ENCODE data around the gene GATA2.

GATA2 gene

DNA sequence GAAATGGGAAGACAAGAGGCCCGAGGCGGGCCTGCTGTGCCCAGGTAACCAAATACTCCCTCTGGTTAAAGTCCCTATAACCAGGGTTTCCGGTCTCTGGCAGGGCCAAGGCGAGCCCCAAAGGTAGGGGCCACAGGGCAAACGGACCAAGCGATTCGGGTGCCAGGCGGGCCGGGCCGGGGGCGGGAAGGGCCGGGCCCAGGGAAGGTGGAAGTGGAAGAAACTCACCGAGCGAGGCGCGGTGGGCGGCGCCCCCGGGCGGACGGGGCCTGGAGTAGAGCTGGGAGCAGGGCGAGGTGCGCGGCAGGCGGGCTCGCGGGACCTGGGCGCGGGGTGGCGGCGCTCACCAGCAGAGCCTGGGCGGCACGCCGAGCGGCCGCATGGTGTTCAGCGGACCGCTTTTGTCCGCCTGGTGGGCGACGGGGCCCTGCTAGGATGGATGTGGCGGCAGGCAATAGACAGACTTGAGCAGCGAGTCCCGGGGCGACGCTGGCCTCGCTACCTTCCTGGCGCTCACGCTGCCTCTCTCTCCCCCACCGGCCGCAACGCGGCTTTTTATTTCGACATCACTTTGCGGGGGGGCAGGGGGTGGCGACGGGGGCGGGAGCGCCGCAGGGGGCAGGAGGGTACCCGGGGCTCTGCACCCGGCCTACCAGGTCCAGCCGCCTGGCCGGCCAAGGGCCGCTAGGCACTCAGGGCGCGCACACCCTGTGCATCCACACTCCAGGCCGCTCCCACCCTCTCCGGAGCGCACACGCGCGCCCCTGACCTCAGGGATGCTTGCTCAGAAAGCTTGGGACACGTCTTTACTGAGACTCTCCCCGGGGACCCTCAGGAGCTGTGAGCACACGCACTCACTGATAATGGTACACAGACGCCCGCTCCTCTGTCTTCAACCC lies at the start of gene GATA2:
GATA2 (minus strand) TSS at position 531 of the 899 bp plus-strand sequence. CDS start 6,170 bp downstream, outside the sequence.
- peak; percentile 46 for DNase-seq

DNA sequence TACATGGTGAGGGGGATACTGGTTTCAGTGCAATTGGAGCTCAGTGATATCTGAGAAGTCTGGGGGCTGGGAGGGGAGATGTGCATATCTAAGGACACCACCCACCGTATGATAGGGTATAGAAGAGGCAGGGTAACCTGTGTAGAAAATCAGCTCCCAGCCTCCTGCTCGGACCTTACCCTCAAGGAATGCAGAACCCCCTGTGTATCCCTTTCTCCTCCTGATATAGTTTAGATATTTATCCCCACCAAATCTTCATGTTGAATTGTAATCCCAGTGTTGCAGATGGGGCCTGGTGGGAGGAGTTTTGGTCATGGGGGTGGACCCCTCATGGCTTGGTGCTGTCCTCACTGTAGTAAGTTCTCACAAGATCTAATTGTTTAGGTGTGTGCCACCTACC lies 48.2 kb upstream of the GATA2 start:
- DNase-seq, result no peak

- DNase-seq, result no peak
Measured at GRCh38 chr3:128539376-128539775, 46.4 kb upstream of the GATA2 start.

DNA sequence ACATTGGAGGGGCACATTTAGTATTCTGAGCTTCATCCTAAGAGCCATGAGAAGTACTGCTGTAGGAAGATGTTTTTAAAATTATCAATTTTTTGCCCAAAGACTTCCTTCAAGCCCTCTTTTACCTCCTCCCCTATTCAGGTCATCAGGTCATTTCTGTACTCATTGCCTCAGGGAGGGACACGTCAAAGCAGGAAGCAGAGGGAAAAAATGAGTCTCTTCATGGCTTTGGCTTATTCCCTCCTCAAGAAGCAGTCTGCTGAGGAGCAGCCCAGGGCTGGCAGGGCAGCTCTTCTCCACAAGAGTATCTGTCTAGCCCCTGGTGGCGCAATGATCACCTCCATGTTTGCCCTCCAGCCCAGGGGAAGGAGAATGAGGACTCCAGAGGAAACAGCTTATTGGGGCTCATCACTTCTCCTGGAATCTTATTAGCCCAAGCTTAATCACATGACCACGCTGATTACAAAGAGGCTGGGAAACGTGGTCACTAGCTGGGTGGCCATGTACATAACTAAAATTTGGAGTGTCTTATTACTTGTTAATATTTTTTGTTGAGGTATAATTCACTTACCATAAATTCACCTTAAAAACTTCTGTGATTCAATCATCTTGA lies 44.2 kb upstream of the GATA2 start:
- DNase-seq, result no peak

- DNase-seq, result no peak
Measured at GRCh38 chr3:128532012-128532983, 39.3 kb upstream of the GATA2 start.

- DNase-seq, result no peak
Measured at GRCh38 chr3:128524374-128525299, 31.6 kb upstream of the GATA2 start.

DNA sequence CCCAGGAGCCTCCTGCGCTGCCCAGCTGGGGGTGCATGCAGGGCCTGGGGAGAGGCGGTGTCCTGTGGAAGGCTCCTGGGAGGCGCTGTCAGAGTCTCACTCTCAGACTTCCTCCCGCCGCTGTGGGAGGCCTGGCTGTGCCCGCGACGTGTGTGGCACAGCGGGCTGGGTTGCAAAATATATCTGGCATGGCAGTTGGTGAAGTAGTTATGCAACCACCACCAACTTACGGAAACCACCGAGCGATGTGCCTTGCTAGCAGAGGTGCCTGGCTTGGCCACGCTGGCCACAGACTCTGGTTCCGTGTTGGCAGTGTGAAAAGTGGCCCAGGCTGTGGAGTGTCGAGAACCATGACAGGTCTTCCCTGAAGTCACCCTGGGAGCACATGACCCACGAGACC lies 30.6 kb upstream of the GATA2 start:
- no peak for DNase-seq

DNA sequence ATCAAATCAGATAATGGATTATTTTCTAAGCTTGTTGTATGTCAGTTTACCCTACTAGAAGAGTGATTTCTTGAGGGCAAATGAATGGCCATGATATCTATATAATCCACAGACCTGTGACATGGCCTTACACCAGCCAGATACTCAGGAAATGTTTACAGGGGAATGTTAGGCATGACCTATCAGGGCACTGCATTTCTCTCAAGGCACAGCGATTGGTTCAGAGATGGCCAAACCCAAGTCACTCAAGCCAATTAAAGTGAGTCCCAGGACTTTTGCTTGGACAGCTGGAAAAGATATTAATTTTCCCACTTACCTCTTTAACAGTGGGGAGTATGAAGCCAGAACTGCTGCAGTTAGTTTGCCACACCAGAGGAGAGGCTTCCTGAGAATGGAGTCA lies 28.7 kb upstream of the GATA2 start:
- DNase-seq, result no peak

GRCh38 chr3:128518587-128519490 lies 25.8 kb upstream of the GATA2 start:
- DNase-seq, result no peak

DNA sequence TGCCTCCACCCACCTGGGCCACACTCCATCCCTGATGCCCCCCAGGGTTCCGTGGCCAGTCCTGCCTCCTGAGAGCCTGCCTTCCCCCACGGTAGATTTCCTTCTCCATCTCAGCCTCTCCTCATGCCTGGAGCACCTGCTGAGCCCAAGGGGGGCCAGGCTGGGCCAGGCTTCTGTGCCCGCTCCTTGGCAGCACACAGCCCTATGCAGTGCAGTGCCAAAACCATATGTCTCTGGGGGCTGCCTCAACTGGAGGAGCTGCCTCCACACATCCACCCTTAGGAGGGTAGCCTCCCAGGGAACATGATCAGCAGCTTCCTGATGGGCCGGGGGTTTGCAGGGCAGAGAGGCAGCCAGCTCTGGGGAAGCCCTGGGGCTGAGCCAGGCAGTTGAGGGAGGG lies 24.6 kb upstream of the GATA2 start:
- no peak for DNase-seq

- DNase-seq, result no peak
Measured at GRCh38 chr3:128515967-128516366, 23.0 kb upstream of the GATA2 start.

DNA sequence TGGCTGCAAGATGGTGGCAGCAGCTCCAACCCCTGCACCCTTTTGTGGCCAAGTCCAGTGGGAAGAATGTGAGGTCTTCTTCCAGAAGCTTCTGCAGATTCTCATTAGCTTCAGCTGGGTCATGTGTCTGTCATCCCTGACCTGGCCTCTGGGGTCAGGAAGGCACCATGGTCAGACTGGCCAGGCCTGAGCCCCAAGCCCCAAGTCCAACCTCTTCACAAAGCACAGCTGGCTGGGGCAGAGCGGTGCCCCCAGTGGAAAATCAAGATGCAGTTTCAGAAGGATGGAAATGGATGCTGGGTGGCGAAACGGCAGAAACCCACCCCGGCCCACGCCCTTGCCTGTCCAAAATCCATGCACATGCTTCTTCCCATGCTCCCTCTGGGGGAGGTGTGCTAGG lies 15.9 kb upstream of the GATA2 start:
- no peak for DNase-seq

- DNase-seq, result no peak
Measured at GRCh38 chr3:128506754-128507153, 13.8 kb upstream of the GATA2 start.

DNA sequence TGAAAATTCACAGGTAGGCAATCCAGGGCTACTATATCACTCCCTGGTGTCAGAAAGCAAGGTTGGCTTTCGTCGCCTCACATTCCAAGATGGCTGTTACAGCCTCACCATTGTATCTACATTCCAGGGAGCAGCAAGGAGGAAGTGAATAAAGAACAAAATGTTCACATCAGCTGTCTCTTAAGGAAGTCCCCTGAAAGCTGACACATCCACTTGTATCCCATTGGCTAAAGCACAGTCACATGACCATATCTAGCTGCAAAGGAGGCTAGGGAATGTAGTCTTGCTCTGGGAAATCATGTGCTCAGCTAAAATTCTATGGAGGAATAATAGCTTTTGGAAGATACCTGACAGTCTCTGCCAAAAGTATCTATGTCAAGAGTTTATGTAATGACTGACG lies 12.8 kb upstream of the GATA2 start:
- DNase-seq, result no peak

- DNase-seq, result no peak
Measured at GRCh38 chr3:128504963-128505730, 12.1 kb upstream of the GATA2 start.

- DNase-seq, result no peak
Measured at GRCh38 chr3:128504533-128504915, 11.5 kb upstream of the GATA2 start.

DNA sequence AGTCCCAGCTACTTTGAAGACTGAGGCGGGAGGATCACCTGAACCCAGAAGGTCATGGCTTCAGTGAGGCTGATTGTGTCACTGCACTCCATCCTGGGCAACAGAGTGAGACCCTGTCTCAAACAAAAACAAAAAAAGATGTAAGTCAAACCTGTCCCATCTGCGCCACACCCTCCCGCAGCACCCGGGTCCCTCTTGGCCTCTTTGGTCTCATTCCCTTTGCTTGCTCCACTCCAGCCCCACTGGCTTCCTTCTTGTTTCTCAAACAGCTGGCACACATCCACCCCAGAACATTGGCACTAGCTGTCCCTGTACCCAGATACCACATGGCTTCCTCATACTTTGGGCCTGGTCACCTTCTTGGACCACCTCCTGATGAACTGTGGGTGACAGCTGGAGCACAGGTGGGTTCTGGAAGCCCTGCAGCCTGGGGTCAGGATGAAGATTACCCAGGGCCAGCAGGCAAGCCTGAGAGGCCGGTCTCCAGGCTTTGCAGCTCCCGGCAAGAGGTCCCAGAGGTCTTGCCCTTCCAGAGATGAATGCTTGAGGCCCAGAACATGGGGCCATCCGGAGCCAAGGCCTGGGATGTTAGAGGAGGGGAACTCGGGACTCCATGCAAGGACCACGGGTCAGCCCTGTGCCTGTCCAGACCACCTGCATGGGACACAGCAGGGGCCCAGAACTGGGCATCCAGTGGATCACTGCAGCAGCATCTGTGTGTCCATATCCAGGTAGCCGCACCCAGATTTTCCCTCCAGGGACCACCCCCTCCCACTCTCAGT lies 10.9 kb upstream of the GATA2 start:
- no peak for DNase-seq

- no peak for DNase-seq
Measured at GRCh38 chr3:128503164-128503651, 10.2 kb upstream of the GATA2 start.

GRCh38 chr3:128502712-128503111 lies 9.7 kb upstream of the GATA2 start:
- DNase-seq, result no peak
